K562 (cell line): ENCODE measurements around the gene ST6GALNAC6. TPM values are rescaled to one million over a fixed set of nuclear protein-coding genes. Genes with fewer than 3 reads are reported as not detected.

ENCODE experiments used
- CCNT2 ChIP-seq: IDR thresholded peaks from 2 replicates; pipeline ENCODE4 v1.6.1; 2011; ENCODE audit warnings: borderline replicate concordance, low read depth, mild to moderate bottlenecking, moderate library complexity, mixed read lengths, low read length; ENCODE audit not compliant: insufficient read length; ENCODE audit errors: extremely low read depth
- CHD2 ChIP-seq: IDR thresholded peaks from 2 replicates; pipeline ENCODE4 v1.6.1; 2011; ENCODE audit warnings: low read depth, low read length
- CREM ChIP-seq: IDR thresholded peaks from 2 replicates; pipeline ENCODE4 v1.6.1; 2014; ENCODE audit warnings: antibody characterized with exemption, low read depth
- CTCF ChIP-seq, 3 experiments: IDR thresholded peaks in 2 of 3; conservative IDR thresholded peaks in 1 of 3; 2 replicates each; pipeline ENCODE4 v1.5.1; 2011 to 2012; ENCODE audit warnings: low read length in 3 of 3, mild to moderate bottlenecking in 3 of 3, control low read depth in 2 of 3, improper control_type of control experiment in 1 of 3, inconsistent platforms in 1 of 3, low read depth in 1 of 3, mixed read lengths in 1 of 3, moderate library complexity in 1 of 3; ENCODE audit not compliant: insufficient read depth in 2 of 3
- FOS ChIP-seq: IDR thresholded peaks from 3 replicates; pipeline ENCODE4 v1.6.1; 2011; ENCODE audit not compliant: insufficient read length; ENCODE audit errors: extremely low read depth
- GATA2 ChIP-seq: sonication (generic); formaldehyde crosslinking; IDR thresholded peaks from 2 replicates; pipeline ENCODE4 v1.4.0; 2020; ENCODE audit warnings: mild to moderate bottlenecking, missing genetic modification reagents
- HMBOX1 ChIP-seq: sonication (generic); IDR thresholded peaks from 2 replicates; pipeline ENCODE4 v1.6.1; 2016
- HMGN3 ChIP-seq: IDR thresholded peaks from 2 replicates; pipeline ENCODE4 v1.6.1; 2011; ENCODE audit warnings: borderline replicate concordance, low read depth, mild to moderate bottlenecking, mixed read lengths, low read length; ENCODE audit not compliant: insufficient read length; ENCODE audit errors: extremely low read depth
- HNRNPL ChIP-seq: fragments of 200-400 bp; formaldehyde crosslinking; IDR thresholded peaks from 2 replicates; pipeline ENCODE4 v1.6.1; 2017; ENCODE audit warnings: low read depth, mild to moderate bottlenecking, low read length
- SETDB1 ChIP-seq: IDR thresholded peaks from one replicate; pipeline ENCODE4 v1.6.1; 2012; ENCODE audit warnings: low read length, control low read depth, inconsistent platforms
- SIN3A ChIP-seq, 2 experiments: fragments of 150-350 bp in 1 of 2; IDR thresholded peaks; 2 replicates each; pipeline ENCODE4 v1.6.1; 2011 to 2016; ENCODE audit warnings: borderline replicate concordance in 2 of 2, low read depth in 2 of 2, low read length in 2 of 2, mild to moderate bottlenecking in 2 of 2, moderate library complexity in 2 of 2; ENCODE audit not compliant: control insufficient read depth in 1 of 2
- TAF1 ChIP-seq: IDR thresholded peaks from 2 replicates; pipeline ENCODE4 v1.6.1; 2011; ENCODE audit warnings: mild to moderate bottlenecking, low read length, moderate library complexity; ENCODE audit not compliant: insufficient read depth, control insufficient read depth, severe bottlenecking; ENCODE audit errors: extremely low read depth
- TBL1XR1 ChIP-seq, 2 experiments: IDR thresholded peaks; 2 replicates each; pipeline ENCODE4 v1.6.1; 2012; ENCODE audit warnings: improper control_type of control experiment in 2 of 2, low read length in 2 of 2, mild to moderate bottlenecking in 1 of 2
- ZNF384 ChIP-seq: IDR thresholded peaks from 2 replicates; pipeline ENCODE4 v1.6.1; 2012; ENCODE audit warnings: low read depth, low read length, improper control_type of control experiment
- ZNF408 ChIP-seq: fragments of 250-450 bp; sonication (Bioruptor Pico); IDR thresholded peaks from 2 replicates; pipeline ENCODE4 v1.4.0; 2020; ENCODE audit warnings: low read depth, mild to moderate bottlenecking, moderate library complexity
- ZNF699 ChIP-seq: fragments of 250-450 bp; sonication (Bioruptor Pico); IDR thresholded peaks from 2 replicates; pipeline ENCODE4 v1.8.0; 2021; ENCODE audit warnings: mild to moderate bottlenecking, moderate library complexity; ENCODE audit not compliant: insufficient replicate concordance
- polyA plus RNA-seq, 8 experiments: library from polyadenylated mRNA; depleted of rRNA in 4 of 8; stranded (reverse) in 5 of 8; unstranded in 3 of 8; fragments of >200 nt; fragmentation: Nextera tagmentation in 2 of 8; fragmentation: Illumina TruSeq in 1 of 8; extraction: Ambion mirVana in 2 of 8; extraction: Trizol in 1 of 8; gene quantifications; 2 replicates each; pipeline versions ENCODE4 v1.2.1 to v1.2.3, GENCODE V29; 2011 to 2014; ENCODE audit warnings: inconsistent platforms in 1 of 8, missing spikeins in 1 of 8
- total RNA-seq, 7 experiments: library from RNA; depleted of rRNA in 6 of 7; stranded (reverse); fragments of >200 nt in 6 of 7; fragmentation: Illumina TruSeq in 2 of 7; extraction: Trizol in 2 of 7; gene quantifications; 2 replicates each; pipeline versions ENCODE4 v1.2.1 to v1.2.3, GENCODE V29; 2011 to 2021; ENCODE audit warnings: low replicate concordance in 1 of 7
- TF ChIP-seq, protein P1 (sequence below): fragments of 250-450 bp; sonication (Bioruptor Pico); IDR thresholded peaks from 2 replicates; pipeline ENCODE4 v1.5.0; 2021; ENCODE audit warnings: mild to moderate bottlenecking, moderate library complexity
- TF ChIP-seq, protein P2 (sequence below): IDR thresholded peaks from 2 replicates; pipeline ENCODE4 v1.6.1; 2011; ENCODE audit warnings: borderline replicate concordance, low read depth, mild to moderate bottlenecking, moderate library complexity, low read length; ENCODE audit not compliant: insufficient read depth, poor library complexity, severe bottlenecking

ST6GALNAC6 gene
- total and polyA plus RNA-seq, 9 of the 15 experiments (the other 6 are each of a cell fraction or from before 2014, with no cell fraction given), result 0.13 to 23.0 (median 14.5) TPM

- TF ChIP-seq HMBOX1, result no peak
- TF ChIP-seq SIN3A (IDR thresholded peaks at IDR 0.05; ENCODE audit: borderline replicate concordance in 2 of 2, control insufficient read depth in 1 of 2, low read depth in 2 of 2, low read length in 2 of 2), result no peak
- TF ChIP-seq ZNF408 (CRISPR knock-in tag), result no peak
- TF ChIP-seq, protein P1, sequence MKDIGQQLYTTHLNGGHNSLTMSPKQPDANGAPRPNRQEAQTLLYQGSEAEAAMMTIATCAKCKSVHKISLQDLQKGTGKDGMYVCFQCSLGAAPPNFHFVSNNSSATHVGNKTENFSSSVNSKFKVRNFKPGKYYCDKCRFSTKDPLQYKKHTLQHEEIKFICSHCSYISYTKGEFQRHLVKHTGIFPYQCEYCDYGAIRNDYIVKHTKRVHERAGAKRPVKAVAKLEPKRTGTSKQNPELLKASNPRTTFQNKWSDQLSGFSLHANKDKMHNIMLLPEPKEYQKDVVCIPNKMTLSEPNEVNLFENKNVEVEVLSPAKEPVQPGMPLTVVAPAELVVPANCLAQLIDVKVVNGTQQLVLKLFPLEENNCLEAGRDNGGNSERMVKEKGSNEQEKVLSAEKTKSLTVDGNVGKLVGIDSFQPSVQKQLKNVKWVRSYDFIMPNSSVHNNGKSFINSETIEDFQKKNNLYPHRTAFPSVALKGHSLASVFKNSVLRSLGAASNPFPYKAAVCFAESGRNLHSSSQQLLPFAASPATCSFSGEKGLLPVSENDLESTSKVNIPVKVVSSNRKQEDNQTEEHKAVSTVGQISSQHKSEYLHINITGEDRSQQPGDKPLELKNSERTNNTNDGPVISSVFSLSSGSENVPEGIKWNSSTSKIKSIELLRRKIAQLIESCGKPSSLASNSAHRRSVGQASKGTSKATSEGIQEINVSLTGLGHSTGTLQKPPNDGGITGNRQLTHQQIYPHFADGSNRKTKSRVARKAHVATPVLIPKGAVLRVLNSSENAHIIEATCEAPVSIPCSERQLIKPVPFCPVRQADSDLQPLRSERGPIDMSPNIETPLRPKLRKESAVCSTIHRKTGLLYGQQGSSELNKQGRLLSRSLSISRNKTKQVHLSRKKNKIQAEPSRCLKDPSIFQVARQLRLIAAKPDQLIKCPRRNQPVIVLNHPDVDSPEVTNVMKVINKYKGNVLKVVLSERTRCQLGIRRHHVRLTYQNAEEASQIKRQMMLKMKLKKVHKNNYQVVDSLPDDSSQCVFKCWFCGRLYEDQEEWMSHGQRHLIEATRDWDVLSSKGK, result no peak
- no peak for TF ChIP-seq GATA2 (CRISPR knock-in tag)
- no peak for TF ChIP-seq SETDB1
- TF ChIP-seq, protein P2, sequence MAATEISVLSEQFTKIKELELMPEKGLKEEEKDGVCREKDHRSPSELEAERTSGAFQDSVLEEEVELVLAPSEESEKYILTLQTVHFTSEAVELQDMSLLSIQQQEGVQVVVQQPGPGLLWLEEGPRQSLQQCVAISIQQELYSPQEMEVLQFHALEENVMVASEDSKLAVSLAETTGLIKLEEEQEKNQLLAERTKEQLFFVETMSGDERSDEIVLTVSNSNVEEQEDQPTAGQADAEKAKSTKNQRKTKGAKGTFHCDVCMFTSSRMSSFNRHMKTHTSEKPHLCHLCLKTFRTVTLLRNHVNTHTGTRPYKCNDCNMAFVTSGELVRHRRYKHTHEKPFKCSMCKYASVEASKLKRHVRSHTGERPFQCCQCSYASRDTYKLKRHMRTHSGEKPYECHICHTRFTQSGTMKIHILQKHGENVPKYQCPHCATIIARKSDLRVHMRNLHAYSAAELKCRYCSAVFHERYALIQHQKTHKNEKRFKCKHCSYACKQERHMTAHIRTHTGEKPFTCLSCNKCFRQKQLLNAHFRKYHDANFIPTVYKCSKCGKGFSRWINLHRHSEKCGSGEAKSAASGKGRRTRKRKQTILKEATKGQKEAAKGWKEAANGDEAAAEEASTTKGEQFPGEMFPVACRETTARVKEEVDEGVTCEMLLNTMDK, result no peak
- TF ChIP-seq HMGN3, result no peak
- no peak for TF ChIP-seq ZNF699 (CRISPR knock-in tag)
- TF ChIP-seq TBL1XR1 (IDR thresholded peaks at IDR 0.05; ENCODE audit: low read length in 2 of 2), result no peak
- TF ChIP-seq CCNT2, result no peak
- no peak for TF ChIP-seq FOS
- no peak for TF ChIP-seq CHD2
- TF ChIP-seq TAF1, result no peak
- 0 out of 6 replicates have a peak, but pooled peaks of 1 of the 3 experiments have one; percentile 1 for TF ChIP-seq CTCF (IDR thresholded peaks at IDR 0.05 in 2 of 3, conservative IDR thresholded peaks at IDR 0.05 in 1 of 3; ENCODE audit: insufficient read depth in 2 of 3, low read depth in 1 of 3, low read length in 3 of 3)
- TF ChIP-seq ZNF384, result no peak
- TF ChIP-seq HNRNPL, result no peak
- no peak for TF ChIP-seq CREM
Observed at GRCh38 chr9:127865645-127866464, 33.5 kb downstream of the ST6GALNAC6 start (continued).
